ENCODE measurements around the gene CCNI.

Gene CCNI

DNA sequence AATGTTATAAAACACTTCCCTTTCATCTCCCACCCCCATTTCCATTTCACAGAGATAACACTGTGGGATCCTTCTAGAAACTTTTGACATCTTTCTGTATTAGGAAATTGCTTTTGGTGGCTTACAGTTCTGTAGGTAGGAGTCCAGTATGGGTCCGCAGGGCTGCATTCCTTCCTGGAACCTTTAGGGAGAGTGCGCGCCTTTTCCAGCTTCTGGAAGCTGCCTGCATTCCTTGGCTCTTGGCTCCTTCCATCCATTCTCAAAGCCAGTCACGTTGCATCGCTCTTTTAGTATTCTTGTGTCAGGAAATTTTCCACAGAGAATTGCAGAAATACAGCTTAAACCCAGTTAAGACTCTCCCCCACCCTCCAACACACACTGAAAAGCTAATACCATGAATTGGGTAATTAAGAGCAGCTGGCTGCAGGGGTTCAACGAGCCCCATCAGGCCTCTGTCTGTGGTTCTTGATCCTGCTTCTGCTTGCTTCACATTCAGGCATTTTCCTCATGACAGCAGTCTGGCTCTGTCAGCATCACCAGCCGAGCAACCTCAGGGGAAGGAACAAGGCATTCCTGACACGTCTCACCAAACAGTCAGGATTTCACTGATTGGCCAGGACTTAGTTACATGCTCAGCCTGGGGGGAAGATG is 77.4 kb downstream of the CCNI start:
- no peaks in the 10 kb centered on the region for H3K4me1 ChIP-seq (ENCODE audit: control insufficient read depth in 1 of 2, insufficient read depth in 1 of 2, low read depth in 1 of 2, low read length in 1 of 2)
- TF ChIP-seq, protein P1, sequence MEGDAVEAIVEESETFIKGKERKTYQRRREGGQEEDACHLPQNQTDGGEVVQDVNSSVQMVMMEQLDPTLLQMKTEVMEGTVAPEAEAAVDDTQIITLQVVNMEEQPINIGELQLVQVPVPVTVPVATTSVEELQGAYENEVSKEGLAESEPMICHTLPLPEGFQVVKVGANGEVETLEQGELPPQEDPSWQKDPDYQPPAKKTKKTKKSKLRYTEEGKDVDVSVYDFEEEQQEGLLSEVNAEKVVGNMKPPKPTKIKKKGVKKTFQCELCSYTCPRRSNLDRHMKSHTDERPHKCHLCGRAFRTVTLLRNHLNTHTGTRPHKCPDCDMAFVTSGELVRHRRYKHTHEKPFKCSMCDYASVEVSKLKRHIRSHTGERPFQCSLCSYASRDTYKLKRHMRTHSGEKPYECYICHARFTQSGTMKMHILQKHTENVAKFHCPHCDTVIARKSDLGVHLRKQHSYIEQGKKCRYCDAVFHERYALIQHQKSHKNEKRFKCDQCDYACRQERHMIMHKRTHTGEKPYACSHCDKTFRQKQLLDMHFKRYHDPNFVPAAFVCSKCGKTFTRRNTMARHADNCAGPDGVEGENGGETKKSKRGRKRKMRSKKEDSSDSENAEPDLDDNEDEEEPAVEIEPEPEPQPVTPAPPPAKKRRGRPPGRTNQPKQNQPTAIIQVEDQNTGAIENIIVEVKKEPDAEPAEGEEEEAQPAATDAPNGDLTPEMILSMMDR (IDR thresholded peaks at IDR 0.05): no peak
- no peak overlapping the region for H3K4me3 ChIP-seq (ENCODE audit: low read depth in 1 of 2, low read length in 1 of 2)
- no peaks in the 10 kb centered on the region for H3K9me3 ChIP-seq
- no peaks in the 10 kb centered on the region for H3K27me3 ChIP-seq
- H3K27ac ChIP-seq: no peak overlapping the region
- no peaks in the 10 kb centered on the region for H3K36me3 ChIP-seq

DNA sequence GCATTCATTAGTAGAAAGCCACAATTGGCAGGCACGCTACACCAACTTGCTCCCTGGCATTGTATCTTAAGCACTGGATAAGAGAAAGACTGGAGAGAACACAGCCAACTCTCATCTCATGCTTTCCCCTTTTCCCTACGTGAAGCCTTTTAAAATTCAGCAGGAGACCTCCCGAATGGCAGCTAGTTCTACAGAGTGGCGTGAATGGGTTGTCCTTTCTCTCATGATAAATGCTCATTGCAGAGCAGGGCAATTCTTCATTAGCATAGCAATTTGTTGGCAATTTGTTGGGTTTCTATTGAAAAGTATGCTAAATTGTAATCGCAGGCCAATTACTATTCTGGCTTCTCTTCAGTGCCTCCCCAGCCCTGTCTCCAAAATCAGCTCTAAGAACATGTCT is 78.3 kb downstream of the CCNI start:
- no peaks in the 10 kb centered on the region for H3K4me1 ChIP-seq (ENCODE audit: control insufficient read depth in 1 of 2, insufficient read depth in 1 of 2, low read depth in 1 of 2, low read length in 1 of 2)
- no peak overlapping the region for H3K27ac ChIP-seq
- no peaks in the 10 kb centered on the region for H3K36me3 ChIP-seq

More for the DNA sequence above, 78.3 kb downstream of the CCNI start:
- Histone ChIP-seq H3K9me3 (no peaks in the 10 kb centered on the region), H3K4me3 (ENCODE audit: low read depth in 1 of 2, low read length in 1 of 2) (no peak overlapping the region), H3K27me3 (no peaks in the 10 kb centered on the region)
- TF ChIP-seq, protein P1 (IDR thresholded peaks at IDR 0.05): no peak

Data from neutrophil (primary cell).